HG03025 (cell line): ENCODE data around the gene TMEM59L.
"Not testable (repeated sequence)": the region's sequence is repeated elsewhere in the genome, so short reads cannot be mapped to it uniquely, and the experiment has no call there.

Experiments used
- ATAC-seq: cut with Tn5 transposase; IDR thresholded peaks from one replicate; pipeline ENCODE4 v1.9.1; 2021; ENCODE audit warnings: mild to moderate bottlenecking, moderate library complexity; ENCODE audit not compliant: unreplicated experiment, low FRiP score

TMEM59L gene

DNA sequence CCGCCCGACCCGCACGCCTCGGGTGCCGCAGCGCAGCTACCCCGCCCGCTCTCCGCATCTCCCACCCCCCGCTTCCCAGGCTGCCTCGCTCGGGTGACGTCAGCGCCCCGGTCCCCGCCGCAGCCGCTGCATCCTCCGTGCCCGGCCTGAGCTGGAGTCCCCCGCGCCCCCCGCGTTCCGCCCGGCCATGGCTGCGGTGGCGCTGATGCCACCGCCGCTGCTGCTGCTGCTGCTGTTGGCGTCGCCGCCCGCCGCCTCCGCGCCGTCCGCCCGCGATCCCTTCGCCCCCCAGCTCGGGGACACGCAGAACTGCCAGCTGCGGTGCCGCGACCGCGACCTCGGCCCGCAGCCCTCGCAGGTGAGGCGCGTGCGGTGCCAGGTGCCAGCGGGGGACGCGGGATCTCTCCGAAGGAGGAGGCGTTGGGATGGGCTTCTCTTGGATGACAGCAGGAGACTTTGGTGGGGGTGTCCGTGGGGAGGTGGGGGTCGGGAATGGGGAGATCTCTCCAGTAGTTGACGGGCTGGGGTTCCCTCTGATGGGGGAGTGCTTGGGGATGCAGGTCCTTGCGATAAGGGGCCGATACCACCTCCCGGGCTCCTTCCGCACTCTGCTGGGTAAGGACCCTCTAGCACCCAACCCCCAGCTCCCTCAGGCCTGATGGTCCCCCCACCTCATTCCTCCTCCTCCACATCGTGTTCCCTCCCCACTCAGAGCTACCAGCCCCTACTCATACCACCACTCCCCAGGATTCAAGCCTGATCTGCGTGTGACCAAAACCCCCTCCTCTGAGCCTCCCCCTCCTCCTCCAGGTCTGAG lies at the start of gene TMEM59L:
Gene TMEM59L (plus strand): TSS at position 99 of the 817 bp plus-strand sequence. CDS start 89 bp downstream, at position 188.
- no peak for ATAC-seq

DNA sequence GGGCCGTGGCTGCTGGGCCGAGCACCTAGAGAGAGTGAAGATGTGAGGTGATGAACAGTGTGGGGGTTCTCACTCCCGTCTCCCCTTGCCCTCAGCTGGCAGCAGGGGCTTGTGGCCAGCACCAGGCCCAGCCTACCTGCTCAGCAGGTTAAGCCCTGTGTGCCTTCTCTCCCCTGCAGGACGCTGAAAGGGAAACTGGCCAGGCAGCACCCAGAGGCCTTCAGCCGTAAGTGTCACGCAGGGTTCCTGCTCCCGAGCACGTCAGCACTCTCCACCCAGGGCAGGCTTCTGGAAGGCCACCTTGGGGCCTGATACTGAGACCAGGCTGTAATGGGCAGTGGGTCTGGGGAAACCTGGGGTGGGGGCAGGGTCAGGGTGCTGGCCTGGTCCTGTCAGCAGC lies 45.7 kb upstream of the TMEM59L start:
- no peak for ATAC-seq

DNA sequence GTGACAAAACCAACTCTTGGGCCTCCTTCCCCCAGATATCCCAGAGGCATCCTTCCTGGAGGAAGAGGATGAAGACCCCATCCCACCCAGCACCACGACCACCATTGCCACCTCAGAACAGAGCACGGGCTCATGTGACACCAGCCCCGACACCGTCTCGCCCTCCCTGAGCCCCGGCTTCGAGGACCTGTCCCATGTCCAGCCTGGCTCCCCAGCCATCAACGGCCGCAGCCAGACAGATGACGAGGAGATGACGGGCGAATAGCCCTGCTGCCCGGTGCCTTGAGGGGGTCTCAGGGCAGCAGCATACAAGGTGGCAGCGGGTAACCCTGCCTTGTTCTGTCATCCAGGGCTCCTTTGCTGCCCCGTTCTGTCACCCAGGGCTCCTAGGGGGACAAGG lies 44.3 kb upstream of the TMEM59L start:
- no peak for ATAC-seq

DNA sequence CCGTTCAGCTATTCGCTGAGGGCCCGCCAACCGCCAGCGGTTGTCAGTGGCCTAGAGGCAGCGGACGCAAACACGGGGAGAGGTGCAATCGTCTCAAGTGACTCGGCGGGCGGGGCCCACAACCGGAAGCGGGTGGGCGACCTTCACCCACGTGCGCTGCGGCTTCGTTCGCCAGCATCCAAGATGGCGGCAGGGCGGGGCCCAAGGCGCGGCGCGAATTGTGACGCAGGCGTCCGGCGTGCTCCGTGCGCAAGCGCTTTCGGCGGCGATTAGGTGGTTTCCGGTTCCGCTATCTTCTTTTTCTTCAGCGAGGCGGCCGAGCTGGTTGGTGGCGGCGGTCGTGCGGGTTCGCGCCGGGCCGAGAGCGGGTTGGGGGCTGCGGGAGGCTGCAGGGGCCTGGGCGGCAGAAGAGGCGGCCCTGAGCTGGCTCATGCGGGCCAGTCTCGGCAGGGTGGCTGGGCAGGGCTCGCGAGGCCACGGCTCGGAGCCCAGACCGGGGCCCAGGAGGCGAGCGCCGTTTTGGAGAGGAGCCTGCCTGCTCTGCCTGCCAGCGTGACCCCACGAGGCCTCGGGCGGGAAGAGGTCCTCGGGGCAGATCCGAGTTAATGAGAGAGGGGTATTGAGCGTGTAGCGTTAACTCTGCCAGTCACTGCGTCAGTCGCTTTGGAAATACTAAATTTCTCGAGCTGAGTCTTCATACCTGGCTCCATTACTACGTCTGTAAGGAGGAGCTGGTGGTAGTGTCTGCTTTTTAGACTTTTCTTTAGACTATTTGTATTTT lies 40.9 kb upstream of the TMEM59L start, which contains the start of gene UBA52:
Gene UBA52 (plus strand): TSS at position 294 of the 781 bp plus-strand sequence. CDS start 1,444 bp downstream, outside the sequence.
- peak; percentile 82 for ATAC-seq

DNA sequence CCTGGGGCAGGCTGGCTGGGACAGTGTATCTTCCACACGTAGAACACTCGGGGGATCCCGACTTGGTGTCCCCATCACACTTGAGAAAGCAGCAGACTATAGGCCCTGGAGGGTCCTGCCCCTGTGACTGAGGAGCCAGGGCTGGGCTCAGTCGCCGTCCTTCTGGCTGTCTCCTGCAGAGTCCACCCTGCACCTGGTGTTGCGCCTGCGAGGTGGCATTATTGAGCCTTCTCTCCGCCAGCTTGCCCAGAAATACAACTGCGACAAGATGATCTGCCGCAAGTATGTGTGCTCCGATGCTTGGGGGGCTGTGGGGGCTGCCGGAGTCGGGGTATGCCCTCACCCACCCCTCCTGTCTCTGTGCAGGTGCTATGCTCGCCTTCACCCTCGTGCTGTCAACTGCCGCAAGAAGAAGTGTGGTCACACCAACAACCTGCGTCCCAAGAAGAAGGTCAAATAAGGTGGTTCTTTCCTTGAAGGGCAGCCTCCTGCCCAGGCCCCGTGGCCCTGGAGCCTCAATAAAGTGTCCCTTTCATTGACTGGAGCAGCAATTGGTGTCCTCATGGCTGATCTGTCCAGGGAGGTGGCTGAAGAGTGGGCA lies 37.9 kb upstream of the TMEM59L start:
- no peak for ATAC-seq

DNA sequence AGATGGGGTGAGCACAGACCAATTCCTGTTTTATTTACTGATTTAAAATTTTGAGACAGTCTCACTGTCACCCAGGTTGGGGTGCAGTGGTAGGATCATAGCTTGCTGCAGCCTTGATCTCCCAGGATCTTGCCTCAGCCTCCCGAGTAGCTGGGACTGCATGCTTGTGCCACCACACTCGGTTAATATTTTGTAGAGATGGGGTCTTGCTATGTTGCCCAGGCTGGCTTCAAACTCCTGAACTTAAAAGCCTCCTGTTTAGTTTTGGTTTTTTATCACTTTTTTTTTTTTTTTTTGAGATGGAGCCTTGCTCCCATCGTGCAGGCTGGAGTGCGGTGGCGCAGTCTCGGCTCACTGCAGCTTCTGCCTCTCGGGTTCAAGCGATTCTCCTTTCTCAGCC lies 36.3 kb upstream of the TMEM59L start:
- no peak for ATAC-seq

DNA sequence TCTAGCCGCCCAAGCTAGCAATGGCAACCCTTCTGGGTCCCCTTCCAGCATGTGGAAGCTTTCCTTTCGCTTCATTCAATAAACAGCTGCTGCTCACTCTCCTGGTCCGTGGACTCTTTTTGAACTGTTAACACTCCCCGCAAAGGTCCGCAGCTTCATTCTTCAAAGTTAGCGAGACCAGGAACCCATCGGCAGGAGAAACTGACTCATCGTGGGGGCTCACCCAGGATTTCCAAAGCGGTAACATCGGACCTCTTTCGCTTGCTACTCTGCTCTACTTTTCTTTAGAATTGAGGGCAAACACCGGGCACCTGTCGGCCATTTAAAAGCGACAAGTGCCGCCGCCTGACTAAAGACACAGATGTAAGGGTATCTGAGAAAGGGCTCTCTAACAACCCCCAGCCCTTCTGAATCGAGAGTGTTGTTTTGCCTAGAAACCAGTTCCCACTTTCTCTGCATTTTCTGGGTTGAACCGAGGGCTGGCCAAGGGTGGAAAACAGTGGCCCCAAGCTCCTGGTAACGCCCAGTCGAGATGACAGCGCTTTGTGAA lies 35.2 kb upstream of the TMEM59L start:
- ATAC-seq: no peak

DNA sequence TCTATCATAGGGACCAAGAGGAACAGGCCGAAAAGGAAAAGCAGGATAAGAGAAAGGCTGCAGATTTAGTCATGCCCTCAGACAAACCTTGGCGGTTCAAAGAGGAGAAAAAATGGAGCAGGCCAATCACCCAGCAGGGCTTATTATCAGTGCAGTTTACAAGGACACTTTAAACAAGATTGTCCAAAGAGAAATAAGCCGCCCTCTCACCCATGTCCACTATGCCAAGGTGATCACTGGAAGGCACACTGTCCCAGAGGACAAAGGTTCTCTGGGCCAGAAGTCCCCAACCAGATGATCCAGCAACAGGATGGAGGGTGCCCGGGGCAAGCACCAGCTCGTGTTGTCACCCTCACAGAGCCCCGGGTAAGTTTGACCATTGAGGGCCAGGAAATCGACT lies 32.4 kb upstream of the TMEM59L start:
- no peak for ATAC-seq

DNA sequence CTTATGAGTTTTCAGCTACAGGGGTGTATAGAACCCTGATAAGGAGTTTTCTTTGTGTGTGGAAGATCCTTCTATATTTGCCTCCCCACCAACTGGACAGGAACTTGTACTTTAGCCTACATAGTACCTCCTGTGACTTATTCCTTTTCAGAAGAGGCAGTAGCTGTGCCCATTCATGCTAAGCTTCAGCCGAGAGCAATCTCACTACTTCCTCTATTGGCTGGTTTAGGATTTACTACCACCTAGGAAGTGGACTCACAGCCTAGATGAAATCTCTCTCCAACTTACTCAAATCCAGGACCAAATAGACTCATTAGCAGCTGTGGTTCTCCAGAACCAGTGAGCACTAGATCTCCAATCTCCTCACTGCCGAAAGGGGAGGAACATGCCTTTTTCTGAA lies 26.4 kb upstream of the TMEM59L start:
- no peak for ATAC-seq

DNA sequence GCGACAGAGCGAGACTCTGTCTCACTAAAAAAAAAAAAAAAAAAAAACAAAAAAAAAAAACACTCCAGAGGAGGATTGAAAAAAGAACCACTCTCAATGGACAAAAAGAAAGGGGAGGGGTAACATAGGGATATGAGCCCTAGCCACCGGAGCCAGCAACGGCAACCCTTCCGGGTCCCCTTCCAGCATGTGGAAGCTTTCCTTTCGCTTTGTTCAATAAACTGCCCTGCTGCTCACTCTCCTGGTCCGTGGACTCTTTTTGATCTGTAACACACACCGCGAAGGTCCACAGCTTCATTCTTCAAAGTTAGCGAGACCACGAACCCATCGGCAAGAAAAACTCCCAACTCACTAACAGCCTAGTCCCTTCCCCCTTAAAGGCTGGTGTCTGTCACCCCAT lies 25.1 kb upstream of the TMEM59L start:
- ATAC-seq: no peak

DNA sequence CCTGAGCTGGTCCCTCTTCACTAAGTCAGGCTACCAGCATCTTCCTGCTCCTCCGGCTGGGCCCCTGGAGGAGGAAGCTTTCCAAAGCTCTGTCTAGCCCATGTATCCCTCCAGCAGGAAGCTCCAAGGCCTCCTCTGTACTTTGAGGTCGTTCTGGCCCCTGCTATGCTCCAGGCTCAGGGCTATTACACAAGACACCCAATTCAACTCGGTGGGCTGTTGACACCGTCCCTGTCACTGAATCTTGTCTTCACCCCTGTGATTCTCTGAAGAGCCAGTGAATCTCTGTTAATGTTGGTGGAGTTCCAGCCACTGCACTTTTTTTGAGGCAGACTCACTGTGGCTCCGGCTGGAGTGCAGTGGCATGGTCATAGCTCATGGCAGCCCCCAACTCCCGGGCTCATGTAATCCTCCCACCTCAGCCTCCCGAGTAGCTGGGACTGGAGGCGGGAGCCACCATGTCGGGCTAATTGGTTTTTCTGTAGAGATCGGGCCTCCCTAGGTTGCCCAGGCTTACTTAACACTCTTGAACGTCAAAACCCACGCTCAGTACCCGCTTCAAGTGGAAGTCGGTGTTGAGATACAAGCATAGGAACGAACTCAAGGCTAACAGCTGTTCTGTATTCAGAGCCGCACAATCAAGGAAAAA lies 24.6 kb upstream of the TMEM59L start:
- ATAC-seq: no peak

DNA sequence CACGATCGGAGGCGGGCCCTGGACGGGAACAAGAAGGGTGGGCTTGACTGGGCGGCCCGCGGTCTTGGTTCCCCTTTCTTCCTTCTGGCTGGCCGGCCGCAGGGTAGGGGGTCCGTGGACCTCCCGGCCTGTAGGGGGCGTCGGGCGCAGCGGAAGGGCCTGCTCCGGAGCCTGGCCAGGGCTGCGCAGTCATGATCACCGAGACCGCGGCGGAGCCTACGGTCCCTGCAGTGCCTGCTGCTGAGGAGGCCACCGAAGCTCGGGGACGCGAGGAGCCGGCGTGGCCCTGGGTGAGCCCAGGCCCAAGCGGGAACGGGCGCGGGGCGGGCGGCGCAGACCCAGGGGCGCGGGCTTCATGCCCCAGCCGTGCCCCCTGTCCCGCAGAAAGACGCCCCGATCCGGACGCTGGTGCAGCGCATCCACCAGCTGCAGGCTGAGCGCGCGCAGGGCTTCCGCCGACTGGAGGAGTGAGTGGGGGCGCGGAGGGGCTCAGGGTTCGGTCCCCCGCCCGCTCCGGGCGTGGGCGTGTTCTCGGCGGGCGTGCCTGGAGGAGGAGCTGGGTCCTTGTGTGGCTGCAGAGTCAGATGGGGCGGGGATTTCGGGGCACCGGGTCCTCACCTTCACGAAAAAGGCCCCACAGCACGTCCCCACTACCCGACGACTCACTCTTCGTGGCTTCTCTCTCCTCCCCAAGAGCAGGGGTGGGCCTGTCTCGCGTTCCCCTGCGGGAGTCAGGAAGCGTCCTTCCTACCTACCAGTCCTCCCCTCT lies 23.9 kb upstream of the TMEM59L start, which contains the start of gene REX1BD:
Gene REX1BD (plus strand): TSS at position 188 of the 769 bp plus-strand sequence. CDS start 4 bp downstream, at position 192.
- ATAC-seq: peak; percentile 41

DNA sequence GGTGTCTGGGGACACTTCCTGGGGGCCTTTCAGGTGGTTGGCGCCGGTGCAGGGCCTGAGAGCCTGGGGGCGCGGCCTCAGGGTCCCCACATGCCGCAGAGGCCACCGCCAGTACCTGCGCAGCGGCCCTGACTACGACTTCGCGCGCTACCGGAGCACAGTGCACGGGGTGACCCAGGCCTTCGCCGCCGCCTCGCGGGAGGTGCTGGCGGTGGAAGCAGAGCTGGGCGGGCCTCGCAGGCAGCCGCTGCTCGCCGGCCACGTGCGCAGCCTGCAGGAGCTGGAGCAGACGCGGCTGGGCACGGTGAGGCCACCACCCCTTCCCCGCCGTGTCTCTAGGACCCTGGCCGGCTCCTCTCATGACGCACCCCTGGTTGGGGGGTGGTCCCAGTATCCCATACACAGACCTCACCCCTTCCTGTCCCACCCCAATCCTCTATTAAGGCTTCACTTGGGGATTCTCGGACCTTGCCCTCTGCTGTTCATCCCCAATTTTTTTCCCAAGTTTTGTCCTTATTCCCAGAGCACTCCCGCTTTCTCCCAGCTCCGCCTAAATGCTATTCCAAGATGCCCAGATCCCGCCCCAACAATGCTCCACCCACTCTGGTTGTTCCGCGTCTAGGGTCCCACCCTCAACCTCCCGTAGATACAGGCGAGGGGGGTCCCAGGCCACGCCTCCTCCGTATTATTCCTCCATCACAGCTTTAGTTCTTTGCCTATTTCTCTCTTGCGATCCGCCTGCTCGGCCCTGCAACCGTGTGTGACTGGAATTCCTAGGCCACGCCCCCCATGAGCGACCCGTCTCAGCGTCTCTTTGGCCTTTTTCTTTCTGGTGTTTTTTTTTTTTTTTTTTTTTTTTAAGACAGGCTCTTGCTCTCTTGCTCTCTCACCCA lies 23.0 kb upstream of the TMEM59L start:
- ATAC-seq: peak; percentile 8

DNA sequence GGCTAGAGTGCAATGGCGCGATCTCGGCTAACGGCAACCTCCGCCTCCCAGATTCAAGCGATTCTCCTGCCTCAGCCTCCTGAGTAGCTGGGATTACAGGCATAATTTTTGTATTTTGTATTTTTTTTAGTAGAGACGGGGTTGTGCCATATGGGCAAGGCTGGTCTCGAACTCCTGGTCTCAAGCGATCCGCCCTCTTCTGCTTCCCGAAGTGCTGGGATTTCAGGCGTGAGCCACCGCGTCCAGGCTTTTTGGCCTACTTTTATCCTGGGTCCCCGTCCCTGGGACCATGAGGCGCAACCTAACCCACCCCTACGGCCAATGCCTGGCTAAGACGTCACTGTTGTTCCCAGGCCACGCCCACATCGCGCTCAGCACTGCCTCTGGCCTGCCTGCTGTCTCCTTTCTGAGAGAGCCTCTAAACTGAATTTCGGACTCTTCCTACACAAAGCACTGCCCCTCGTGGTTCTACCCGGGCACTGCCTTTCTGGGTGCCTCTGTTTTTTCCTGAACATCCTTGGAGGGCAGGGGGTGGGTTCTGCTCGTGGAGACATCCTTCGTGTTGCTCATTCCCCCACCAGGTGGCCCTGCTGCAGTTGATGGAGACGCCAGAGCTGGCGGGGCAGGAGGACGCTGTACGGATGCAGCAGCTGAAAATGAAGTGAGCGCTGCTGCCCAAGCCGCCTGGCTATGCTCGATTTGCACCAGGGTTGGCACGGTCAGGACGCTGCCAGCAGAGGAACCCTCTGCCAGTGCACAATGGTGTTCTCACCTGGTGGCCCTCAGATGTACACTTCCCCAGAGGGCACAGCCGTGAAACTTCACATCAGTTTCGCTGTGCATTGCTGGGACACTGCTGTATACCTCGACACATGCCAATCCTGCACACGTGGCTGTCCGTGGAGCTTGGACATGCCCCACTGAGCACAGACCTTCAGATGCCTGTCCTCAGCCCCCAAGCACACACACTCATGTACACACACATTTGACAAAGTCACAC lies 22.1 kb upstream of the TMEM59L start:
- no peak for ATAC-seq

DNA sequence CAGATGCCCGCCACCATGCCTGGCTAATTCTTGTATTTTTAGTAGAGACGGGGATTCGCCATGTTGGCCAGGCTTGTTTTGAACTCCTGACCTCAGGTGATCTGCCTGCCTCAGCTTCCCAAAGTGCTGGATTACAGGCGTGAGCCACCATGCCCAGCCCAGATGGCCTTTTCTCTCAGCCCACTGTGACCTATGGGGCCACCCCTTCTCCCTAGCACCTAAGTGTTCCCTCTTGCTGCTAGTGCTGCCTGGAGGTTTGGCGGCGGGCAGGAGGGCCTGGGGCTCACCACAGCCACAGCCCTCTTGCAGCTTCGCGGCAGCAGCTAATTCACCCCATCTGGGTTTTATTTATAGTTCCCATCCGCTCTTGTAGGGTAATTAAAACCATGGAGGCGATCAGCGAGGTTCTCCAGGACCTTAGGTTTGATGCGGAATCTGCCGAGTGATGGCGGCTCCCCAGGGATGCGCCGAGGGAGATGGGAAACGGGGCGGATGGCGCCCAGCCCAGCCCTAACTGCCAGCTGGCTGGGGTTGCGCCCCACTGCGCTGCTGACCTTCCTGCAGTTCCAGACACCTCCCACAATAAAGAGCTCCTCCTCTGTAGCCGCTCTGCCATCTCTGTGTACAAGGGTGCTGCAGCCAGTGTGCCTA lies 20.8 kb upstream of the TMEM59L start:
- no peak for ATAC-seq

DNA sequence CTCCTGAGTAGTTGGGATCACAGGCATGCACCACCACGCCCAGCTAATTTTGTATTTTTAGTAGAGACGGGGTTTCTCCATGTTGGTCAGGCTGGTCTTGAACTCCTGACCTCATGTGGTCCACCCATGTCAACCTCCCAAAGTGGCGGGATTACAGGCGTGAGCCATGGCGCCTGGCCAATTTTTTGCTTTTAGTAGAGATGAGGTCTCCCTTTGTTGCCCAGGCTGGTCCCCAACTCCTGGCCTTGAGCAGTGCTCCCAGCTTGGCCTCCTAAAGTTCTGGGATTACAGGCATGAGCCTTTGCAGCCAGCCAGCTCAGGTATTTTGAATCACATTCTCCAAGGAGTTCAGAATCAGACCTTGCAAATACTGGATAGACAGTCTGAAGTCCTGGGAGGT lies 19.9 kb upstream of the TMEM59L start:
- ATAC-seq: not testable (repeated sequence)
